ENCODE results near the gene DNMBP. TPM values are rescaled to one million over a fixed set of nuclear protein-coding genes. Genes with fewer than 3 reads are reported as not detected.

Gene DNMBP
- total RNA-seq, 2 donors from 2014 or later: 15.5 to 27.9 TPM

DNA sequence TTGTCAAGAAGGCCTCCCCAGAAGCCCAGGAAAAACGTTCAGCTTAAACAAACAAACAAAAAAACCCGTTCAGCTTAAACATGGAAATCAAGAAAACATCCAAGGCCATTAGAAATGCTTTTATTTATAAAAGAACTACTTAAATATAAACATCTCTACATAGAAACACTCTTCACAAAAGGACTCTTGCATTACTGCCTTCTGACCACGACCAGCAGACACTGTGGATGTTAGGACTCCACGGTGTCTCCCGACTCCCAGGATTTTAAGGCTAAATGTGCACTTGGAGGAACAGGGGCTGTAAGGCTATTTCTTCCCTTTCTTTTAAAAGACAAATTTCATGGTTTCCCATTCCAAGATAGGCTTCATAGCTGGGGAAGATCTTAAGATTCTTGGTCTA, 134.3 kb downstream of the DNMBP start:
- no peak for DNase-seq (ENCODE audit: low spot score)
- 80% methylated on average over 5 of the region's 5 CpGs for WGBS
- H3K27ac ChIP-seq: no peak overlapping the region
- H3K27me3 ChIP-seq (replicated peaks; ENCODE audit: insufficient read depth): no peaks in the 10 kb centered on the region
- intact Hi-C loops (cut with DNase I): no loop called here
- no peaks in the 10 kb centered on the region for H3K9me3 ChIP-seq
- TF ChIP-seq POLR2A (IDR thresholded peaks at IDR 0.05): no peak
- TF ChIP-seq POLR2AphosphoS5 (IDR thresholded peaks at IDR 0.05): no peak
- TF ChIP-seq, protein P1, sequence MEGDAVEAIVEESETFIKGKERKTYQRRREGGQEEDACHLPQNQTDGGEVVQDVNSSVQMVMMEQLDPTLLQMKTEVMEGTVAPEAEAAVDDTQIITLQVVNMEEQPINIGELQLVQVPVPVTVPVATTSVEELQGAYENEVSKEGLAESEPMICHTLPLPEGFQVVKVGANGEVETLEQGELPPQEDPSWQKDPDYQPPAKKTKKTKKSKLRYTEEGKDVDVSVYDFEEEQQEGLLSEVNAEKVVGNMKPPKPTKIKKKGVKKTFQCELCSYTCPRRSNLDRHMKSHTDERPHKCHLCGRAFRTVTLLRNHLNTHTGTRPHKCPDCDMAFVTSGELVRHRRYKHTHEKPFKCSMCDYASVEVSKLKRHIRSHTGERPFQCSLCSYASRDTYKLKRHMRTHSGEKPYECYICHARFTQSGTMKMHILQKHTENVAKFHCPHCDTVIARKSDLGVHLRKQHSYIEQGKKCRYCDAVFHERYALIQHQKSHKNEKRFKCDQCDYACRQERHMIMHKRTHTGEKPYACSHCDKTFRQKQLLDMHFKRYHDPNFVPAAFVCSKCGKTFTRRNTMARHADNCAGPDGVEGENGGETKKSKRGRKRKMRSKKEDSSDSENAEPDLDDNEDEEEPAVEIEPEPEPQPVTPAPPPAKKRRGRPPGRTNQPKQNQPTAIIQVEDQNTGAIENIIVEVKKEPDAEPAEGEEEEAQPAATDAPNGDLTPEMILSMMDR (IDR thresholded peaks at IDR 0.05): no peak
- no peak overlapping the region for H3K4me3 ChIP-seq
- H3K4me1 ChIP-seq (replicated peaks): no peaks in the 10 kb centered on the region
- H3K36me3 ChIP-seq: peaks cover 0 to 3% of the 10 kb centered on the region in 2 donors

DNA sequence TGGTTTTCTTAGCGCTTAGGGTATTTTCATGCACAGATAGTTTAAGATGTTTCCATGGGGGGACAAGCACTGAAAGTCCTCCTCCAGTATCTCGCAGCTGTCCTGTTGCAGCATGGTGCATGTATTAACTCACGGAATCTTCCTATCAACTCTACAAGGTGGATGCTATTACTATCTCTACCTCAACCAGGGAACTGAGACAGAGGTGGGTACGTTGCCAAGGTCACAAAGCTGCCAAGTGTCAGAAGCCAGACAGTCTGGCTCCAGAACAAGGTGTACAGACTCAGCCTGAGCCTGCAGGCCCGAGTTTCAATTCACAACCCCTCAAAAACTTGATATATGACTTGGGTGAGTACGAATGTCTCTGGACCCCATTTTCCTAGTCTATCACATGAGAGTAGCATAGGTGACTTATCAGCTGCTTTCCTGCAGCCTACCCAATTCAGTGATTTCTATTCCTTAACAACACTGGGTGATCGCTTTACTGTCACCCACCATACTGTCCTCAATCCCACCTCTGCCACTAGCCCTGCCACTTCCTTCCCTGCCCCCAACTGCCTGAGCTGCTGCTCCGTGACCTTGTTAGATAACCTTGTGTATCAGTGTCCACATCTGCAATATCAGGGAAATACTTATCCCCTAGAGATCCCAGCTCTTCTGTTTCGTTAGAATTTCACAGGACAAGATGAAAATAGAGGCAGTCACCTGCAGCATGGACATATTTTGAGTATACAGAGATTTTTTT, 135.2 kb downstream of the DNMBP start:
- DNase-seq (ENCODE audit: low spot score): no peak
- H3K4me3 ChIP-seq: no peak overlapping the region
- no peak for TF ChIP-seq POLR2A (IDR thresholded peaks at IDR 0.05)
- no peak for TF ChIP-seq POLR2AphosphoS5 (IDR thresholded peaks at IDR 0.05)
- TF ChIP-seq, protein P1 (IDR thresholded peaks at IDR 0.05): no peak
- no peaks in the 10 kb centered on the region for H3K27me3 ChIP-seq (replicated peaks; ENCODE audit: insufficient read depth)
- H3K36me3 ChIP-seq: peaks cover 0 to 3% of the 10 kb centered on the region in 2 donors
- no peaks in the 10 kb centered on the region for H3K9me3 ChIP-seq
- WGBS: 73% methylated on average over 9 of the region's 9 CpGs
- no peak overlapping the region for H3K27ac ChIP-seq
- intact Hi-C loops (cut with DNase I): no loop called here
- no peaks in the 10 kb centered on the region for H3K4me1 ChIP-seq (replicated peaks)

DNA sequence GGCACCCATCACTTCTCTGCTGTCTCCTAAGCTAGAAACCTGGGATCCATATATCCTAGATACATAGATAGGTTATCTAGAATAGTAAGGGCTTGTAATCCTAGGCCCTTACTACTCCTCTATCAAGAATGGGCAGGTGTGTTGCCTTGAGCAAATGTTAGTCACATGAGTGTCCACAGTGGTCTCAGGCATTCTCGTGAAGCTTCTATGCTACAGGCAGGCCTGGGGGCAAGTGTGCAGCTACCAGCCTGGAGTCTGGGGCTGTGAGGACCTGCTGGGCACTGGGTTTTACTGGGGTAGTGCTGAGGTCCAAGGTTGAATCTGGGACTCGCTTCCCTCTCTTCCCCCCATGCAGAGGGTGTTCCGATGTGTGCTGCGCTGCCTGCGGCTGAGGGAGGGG, 135.9 kb downstream of the DNMBP start:
- H3K36me3 ChIP-seq: peaks cover 0 to 3% of the 10 kb centered on the region in 2 donors
- WGBS: 88% methylated on average over 5 of the region's 5 CpGs
- H3K27me3 ChIP-seq (replicated peaks; ENCODE audit: insufficient read depth): no peaks in the 10 kb centered on the region
- DNase-seq (ENCODE audit: low spot score): no peak
- H3K4me1 ChIP-seq (replicated peaks): no peaks in the 10 kb centered on the region
- H3K27ac ChIP-seq: no peak overlapping the region
- intact Hi-C loops (cut with DNase I): no loop called here
- no peak overlapping the region for H3K4me3 ChIP-seq
- no peaks in the 10 kb centered on the region for H3K9me3 ChIP-seq
- TF ChIP-seq POLR2AphosphoS5 (IDR thresholded peaks at IDR 0.05) (no peak), POLR2A (IDR thresholded peaks at IDR 0.05) (no peak)
- TF ChIP-seq, protein P1 (IDR thresholded peaks at IDR 0.05): no peak

DNA sequence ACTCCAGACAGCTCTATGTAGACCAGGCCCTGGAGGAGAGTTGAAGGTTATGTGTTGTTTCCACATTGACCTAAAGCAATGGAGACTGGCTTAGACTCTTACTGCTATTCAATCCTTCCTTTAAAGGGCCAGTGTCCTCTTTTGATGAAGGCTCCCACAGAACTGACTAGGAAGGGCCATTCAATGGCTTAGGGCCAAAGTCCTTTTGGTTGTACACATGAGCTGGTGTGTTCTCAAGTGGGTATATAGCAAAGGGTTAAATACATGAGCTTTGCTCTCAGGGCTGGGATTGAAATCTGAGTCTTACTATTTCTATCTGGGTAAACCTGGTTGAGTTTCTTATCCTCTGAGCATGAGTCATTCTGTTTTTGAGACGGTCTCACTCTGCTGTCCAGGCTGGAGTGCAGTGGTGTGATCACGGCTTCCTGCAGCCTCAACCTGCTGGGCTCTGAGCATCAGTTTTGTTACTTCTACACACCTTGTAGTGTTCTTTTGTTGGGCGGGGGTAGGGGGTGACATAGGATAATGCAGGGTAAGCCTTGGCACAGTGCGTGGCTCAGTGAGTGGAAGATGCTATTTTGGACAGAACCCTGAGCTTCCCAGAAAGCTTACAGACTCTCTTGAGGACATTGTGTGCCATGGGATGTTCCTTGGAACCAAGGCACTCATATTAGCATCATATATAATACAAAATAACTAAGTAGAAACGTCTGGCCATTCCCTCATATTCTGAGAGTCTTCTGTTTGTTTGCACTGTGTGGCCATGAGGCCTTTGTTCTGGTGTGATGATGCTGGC, 137.2 kb downstream of the DNMBP start:
- Histone ChIP-seq H3K27me3 (replicated peaks; ENCODE audit: insufficient read depth) (no peaks in the 10 kb centered on the region), H3K9me3 (no peaks in the 10 kb centered on the region), H3K4me1 (replicated peaks) (no peaks in the 10 kb centered on the region), H3K4me3 (no peak overlapping the region), H3K36me3 (peaks cover 0 to 3% of the 10 kb centered on the region in 2 donors), H3K27ac (no peak overlapping the region)
- intact Hi-C loops (cut with DNase I): no loop called here
- WGBS: 65% methylated on average over 5 of the region's 5 CpGs
- TF ChIP-seq POLR2A (IDR thresholded peaks at IDR 0.05) (no peak), POLR2AphosphoS5 (IDR thresholded peaks at IDR 0.05) (no peak)
- TF ChIP-seq, protein P1 (IDR thresholded peaks at IDR 0.05): no peak
- no peak for DNase-seq (ENCODE audit: low spot score)
